Smooth muscle cell (in vitro differentiated cells): ENCODE results near the gene PGLYRP4. TPM values are rescaled to one million over a fixed set of nuclear protein-coding genes. Genes with fewer than 3 reads are reported as not detected.

Experiments used
- DNase-seq: peaks from one replicate; lab custom pipeline; 2025; ENCODE audit not compliant: unreplicated experiment; lab: John Stamatoyannopoulos, UW
- H2AFZ ChIP-seq: fragments of 200-600 bp; sonication (generic); 2 replicates; pipeline ENCODE4 v1.6.0; 2016; ENCODE audit warnings: antibody characterized with exemption, low read depth, mild to moderate bottlenecking
- H3F3A ChIP-seq: fragments of 200-600 bp; sonication (generic); 2 replicates; pipeline ENCODE4 v1.6.0; 2017; ENCODE audit warnings: antibody characterized with exemption, low read depth
- H3K27ac ChIP-seq: fragments of 200-600 bp; sonication (generic); 2 replicates; pipeline ENCODE4 v1.5.1; 2016; ENCODE audit warnings: low read depth, mild to moderate bottlenecking
- H3K27me3 ChIP-seq: fragments of 200-600 bp; sonication (generic); 2 replicates; pipeline ENCODE4 v1.6.1; 2016; ENCODE audit warnings: low read depth, mild to moderate bottlenecking
- H3K36me3 ChIP-seq: fragments of 200-600 bp; sonication (generic); 2 replicates; pipeline ENCODE4 v1.5.1; 2016; ENCODE audit warnings: low read depth
- H3K4me1 ChIP-seq: fragments of 200-600 bp; sonication (generic); 2 replicates; pipeline ENCODE4 v1.5.1; 2016; ENCODE audit warnings: low read depth
- H3K4me2 ChIP-seq: fragments of 200-600 bp; sonication (generic); 2 replicates; pipeline ENCODE4 v1.6.0; 2016; ENCODE audit warnings: mild to moderate bottlenecking
- H3K4me3 ChIP-seq: fragments of 200-600 bp; sonication (generic); 2 replicates; pipeline ENCODE4 v1.5.1; 2016; ENCODE audit warnings: mild to moderate bottlenecking
- H3K79me2 ChIP-seq: fragments of 200-600 bp; sonication (generic); 2 replicates; pipeline ENCODE4 v1.6.0; 2016; ENCODE audit warnings: low read depth, mild to moderate bottlenecking
- H3K9ac ChIP-seq: fragments of 200-600 bp; sonication (generic); 2 replicates; pipeline ENCODE4 v1.6.0; 2016; ENCODE audit warnings: low read depth
- H3K9me3 ChIP-seq: fragments of 200-600 bp; sonication (generic); replicated peaks from 2 replicates; pipeline ENCODE4 v1.5.1; 2016; ENCODE audit warnings: low read depth
- H4K20me1 ChIP-seq: fragments of 200-600 bp; sonication (generic); 2 replicates; pipeline ENCODE4 v1.6.0; 2016; ENCODE audit warnings: low read depth
- CTCF ChIP-seq: fragments of 200-600 bp; sonication (generic); IDR thresholded peaks from 2 replicates; pipeline ENCODE4 v1.5.1; 2017; ENCODE audit warnings: borderline replicate concordance, mild to moderate bottlenecking, antibody characterized with exemption; ENCODE audit not compliant: insufficient read depth, poor library complexity, severe bottlenecking
- WGBS: methylation state at CpG from one replicate; pipeline ENCODE4 v1.1.7; 2016; ENCODE audit warnings: low lambda C conversion rate; 5-methylcytosine and 5-hydroxymethylcytosine counted together
- polyA plus RNA-seq: library from polyadenylated mRNA; unstranded; fragments of >200 nt; fragmentation: Nextera tagmentation; extraction: Ambion mirVana; gene quantifications from 2 replicates; pipeline ENCODE4 v1.2.1, GENCODE V29; 2016
- total RNA-seq: library from RNA; depleted of rRNA; stranded (reverse); fragments of >200 nt; gene quantifications from 2 replicates; pipeline ENCODE4 v1.2.3, GENCODE V29; 2014

PGLYRP4 gene
- total and polyA plus RNA-seq, 2 experiments from 2014 or later: 0.43 to 0.54 TPM

DNA sequence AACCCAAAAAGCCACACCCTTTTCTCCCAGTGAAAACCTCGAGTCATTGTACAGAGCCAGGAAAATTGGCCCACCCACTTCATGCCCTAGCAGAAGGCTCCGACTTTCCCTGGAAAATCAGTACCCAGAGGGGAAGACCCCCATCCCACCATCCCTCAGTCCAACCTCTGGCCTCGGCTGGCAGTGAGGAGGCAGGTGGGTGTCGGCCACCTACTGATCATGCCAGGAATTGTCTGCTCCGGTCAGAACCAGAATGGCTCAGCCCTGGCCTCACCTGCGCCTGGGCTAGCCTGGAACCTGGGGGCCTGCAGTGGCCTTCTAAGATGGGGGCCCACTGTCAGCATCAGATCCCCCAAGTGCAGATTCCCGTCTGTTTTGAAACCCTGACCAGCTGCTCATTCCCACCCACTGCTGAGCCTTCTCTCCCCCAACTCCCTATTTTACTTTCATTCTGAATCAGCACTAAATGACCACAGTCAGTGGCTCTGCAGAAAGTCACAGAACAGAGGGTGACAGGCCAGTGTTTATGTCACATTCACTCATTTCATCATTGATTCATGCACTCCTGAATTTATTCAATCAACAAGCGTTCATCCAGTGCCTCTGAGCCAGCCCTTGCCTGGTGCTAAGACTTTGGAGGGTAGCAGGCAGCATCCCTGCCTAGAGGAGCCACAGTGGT lies 6.0 kb upstream of the PGLYRP4 start:
- Histone ChIP-seq H3K36me3 (no peaks in the 10 kb centered on the region), H3K27ac (no peak overlapping the region), H4K20me1 (no peaks in the 10 kb centered on the region), H3K79me2 (no peaks in the 10 kb centered on the region), H2AFZ (no peak overlapping the region), H3K4me1 (no peaks in the 10 kb centered on the region), H3K4me2 (no peak overlapping the region), H3F3A (no peaks in the 10 kb centered on the region), H3K9me3 (no peaks in the 10 kb centered on the region), H3K9ac (no peak overlapping the region), H3K4me3 (no peak overlapping the region), H3K27me3 (peaks cover 14% of the 10 kb centered on the region)
- TF ChIP-seq CTCF: no peak
- no peak for DNase-seq
- 79% methylated on average over 8 of the region's 8 CpGs for WGBS

DNA sequence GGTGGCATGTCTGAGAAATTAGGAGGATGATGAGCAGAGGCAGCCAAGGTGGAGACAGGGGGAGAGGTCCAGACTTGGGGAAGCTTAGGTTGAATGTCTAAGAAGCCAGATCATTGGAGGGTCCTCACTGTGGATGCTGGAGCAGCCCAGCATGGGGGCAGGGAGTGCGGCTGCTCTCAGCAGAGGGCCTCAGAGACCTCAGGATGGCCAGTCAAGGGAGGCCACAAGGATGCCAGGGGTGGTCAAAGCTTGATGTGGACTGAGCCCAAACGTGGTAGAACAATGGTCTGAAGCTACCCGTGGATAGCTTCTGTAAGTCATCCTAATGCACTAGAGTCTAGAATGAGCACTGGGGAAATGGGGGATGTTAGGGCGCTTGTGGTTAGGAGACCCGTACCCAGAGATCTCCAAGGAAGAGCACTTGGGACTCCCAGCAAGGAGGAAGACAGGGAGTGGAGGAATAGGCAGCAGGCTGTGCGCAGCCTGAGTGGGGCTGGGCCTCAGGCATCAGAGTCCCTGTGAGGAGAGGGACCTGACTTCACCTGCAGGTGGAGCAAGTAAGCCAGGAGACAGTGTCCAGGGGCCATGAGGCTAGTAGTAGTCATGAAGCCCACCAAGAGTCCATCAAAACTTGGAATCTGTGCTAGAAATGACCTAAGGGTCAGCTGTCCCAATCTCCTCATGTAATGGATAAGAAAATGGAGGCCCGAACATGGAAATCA lies 4.7 kb upstream of the PGLYRP4 start:
- H3K4me3 ChIP-seq: no peak overlapping the region
- DNase-seq: no peak
- H3K4me2 ChIP-seq: no peak overlapping the region
- no peaks in the 10 kb centered on the region for H3K79me2 ChIP-seq
- no peaks in the 10 kb centered on the region for H4K20me1 ChIP-seq
- peak; percentile 34 for TF ChIP-seq CTCF
- no peaks in the 10 kb centered on the region for H3K4me1 ChIP-seq
- H3K27ac ChIP-seq: no peak overlapping the region
- H3K9ac ChIP-seq: no peak overlapping the region
- peaks cover 14% of the 10 kb centered on the region for H3K27me3 ChIP-seq
- WGBS: 77% methylated on average over 7 of the region's 7 CpGs
- H3K9me3 ChIP-seq: no peaks in the 10 kb centered on the region
- no peaks in the 10 kb centered on the region for H3F3A ChIP-seq
- H3K36me3 ChIP-seq: no peaks in the 10 kb centered on the region
- no peak overlapping the region for H2AFZ ChIP-seq

DNA sequence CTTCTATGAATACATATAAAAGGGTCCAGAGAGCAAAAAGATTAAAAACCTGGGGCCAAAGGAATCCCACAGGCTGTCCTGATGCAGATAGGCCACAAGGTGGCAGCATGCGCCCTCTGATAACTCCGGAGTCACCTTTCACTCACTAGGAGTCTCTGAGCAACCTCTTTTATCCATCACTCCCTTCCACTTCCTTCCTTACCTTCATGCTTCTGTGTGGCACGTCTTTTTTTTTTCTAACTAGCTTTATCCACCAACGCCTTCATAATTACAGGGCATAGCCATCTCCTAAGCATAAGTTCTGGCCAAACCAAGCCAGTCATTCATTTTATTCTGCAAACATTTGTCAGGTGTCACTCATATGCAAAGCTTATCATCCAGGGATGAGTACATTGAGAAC lies 3.9 kb upstream of the PGLYRP4 start:
- Histone ChIP-seq H3K4me2 (no peak overlapping the region), H3F3A (no peaks in the 10 kb centered on the region), H3K9me3 (no peaks in the 10 kb centered on the region), H4K20me1 (no peaks in the 10 kb centered on the region), H3K4me3 (no peak overlapping the region), H3K79me2 (no peaks in the 10 kb centered on the region), H3K9ac (no peak overlapping the region), H3K4me1 (no peaks in the 10 kb centered on the region), H3K27ac (no peak overlapping the region), H3K27me3 (peaks cover 14% of the 10 kb centered on the region), H2AFZ (no peak overlapping the region), H3K36me3 (no peaks in the 10 kb centered on the region)
- peak; percentile 92 for TF ChIP-seq CTCF
- WGBS: 0% methylated on average over 4 of the region's 4 CpGs
- no peak for DNase-seq
